Breast epithelium (tissue), 3 donors: ENCODE measurements around the gene PRDX2.

ENCODE experiments used
- POLR2A ChIP-seq: fragments of 450-650 bp; IDR thresholded peaks from one replicate; pipeline ENCODE4 v1.6.1; 2016; ENCODE audit warnings: antibody characterized with exemption, mild to moderate bottlenecking, moderate library complexity
- POLR2AphosphoS5 ChIP-seq, 3 donors: sonication (generic); formaldehyde crosslinking; IDR thresholded peaks; one replicate each; pipeline ENCODE4 v1.6.1; 2017; ENCODE audit warnings: antibody characterized with exemption in 3 of 3
- TF ChIP-seq, protein P1 (sequence below), 3 donors: fragments of 450-650 bp; IDR thresholded peaks; one replicate each; pipeline ENCODE4 v1.5.1; 2016 to 2017; ENCODE audit warnings: antibody characterized with exemption in 3 of 3, mild to moderate bottlenecking in 3 of 3, moderate library complexity in 3 of 3

DNA sequence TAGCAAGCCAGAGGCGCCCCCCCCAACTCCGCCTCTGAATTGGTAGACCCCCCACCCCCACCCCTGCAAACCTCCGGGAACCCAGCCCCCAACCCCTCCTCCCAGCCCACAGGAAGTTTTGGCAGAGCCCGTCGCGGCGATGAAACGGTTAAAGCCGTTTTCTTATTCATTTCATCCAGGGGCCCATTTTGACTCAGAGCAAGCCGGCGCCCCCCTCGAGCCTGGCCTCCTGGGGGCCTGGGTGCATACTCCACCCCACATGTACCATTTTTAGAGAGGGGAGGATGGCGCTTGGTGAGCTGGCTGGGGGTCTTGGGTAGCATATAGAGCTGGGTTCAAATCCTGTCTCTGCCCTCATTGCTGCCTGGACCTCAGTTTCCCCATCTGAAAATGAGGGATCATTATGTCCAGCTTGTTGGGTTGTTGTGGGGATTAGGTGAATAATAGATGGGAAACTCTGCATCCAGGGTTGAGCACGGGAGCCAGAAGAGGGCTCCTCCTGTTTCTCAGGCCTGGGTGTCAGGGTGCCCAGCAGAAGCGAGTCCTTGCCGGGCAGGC, 18.2 kb downstream of the PRDX2 start:
- TF ChIP-seq, protein P1, sequence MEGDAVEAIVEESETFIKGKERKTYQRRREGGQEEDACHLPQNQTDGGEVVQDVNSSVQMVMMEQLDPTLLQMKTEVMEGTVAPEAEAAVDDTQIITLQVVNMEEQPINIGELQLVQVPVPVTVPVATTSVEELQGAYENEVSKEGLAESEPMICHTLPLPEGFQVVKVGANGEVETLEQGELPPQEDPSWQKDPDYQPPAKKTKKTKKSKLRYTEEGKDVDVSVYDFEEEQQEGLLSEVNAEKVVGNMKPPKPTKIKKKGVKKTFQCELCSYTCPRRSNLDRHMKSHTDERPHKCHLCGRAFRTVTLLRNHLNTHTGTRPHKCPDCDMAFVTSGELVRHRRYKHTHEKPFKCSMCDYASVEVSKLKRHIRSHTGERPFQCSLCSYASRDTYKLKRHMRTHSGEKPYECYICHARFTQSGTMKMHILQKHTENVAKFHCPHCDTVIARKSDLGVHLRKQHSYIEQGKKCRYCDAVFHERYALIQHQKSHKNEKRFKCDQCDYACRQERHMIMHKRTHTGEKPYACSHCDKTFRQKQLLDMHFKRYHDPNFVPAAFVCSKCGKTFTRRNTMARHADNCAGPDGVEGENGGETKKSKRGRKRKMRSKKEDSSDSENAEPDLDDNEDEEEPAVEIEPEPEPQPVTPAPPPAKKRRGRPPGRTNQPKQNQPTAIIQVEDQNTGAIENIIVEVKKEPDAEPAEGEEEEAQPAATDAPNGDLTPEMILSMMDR (IDR thresholded peaks at IDR 0.05), result no peak
- no peak for TF ChIP-seq POLR2AphosphoS5 (IDR thresholded peaks at IDR 0.05)
- TF ChIP-seq POLR2A, result no peak
